Measurements from ENCODE around the gene PUM2. TPM values are rescaled to one million over a fixed set of nuclear protein-coding genes. Genes with fewer than 3 reads are reported as not detected.

Gene PUM2
- total RNA-seq, 1 donor from 2014 or later = 130 TPM

DNA sequence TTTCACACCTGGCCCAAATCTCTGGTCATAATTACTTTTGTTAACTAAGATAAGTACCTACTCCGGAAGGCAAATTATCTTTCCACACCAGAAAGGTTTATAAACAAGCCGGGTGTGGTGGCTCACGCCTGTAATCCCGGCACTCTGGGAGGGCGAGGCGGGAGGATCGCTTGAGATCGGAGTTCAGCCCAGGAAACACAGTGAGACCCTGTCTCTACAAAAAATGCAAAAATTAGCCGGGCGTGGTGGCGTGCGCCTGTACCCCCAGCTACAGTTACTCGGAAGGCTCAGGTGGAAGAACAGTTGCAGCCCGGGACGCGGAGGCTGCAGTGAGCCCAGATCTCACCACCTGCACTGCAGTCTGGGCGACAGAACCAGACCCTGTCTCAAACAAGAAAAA lies 2.1 kb downstream of the PUM2 start:
- Mint-ChIP-seq H3K4me1 (peaks cover 35% of the 10 kb centered on the region), H3K27ac (peak overlapping the region; percentile 66), H3K36me3 (ENCODE audit: low read depth) (peaks cover 31% of the 10 kb centered on the region), H3K27me3 (no peaks in the 10 kb centered on the region), H3K4me3 (no peak overlapping the region), H3K9me3 (no peaks in the 10 kb centered on the region)
- intact Hi-C loops (cut with micrococcal nuclease) = no loop called here
- peak; percentile 63 for DNase-seq

DNA sequence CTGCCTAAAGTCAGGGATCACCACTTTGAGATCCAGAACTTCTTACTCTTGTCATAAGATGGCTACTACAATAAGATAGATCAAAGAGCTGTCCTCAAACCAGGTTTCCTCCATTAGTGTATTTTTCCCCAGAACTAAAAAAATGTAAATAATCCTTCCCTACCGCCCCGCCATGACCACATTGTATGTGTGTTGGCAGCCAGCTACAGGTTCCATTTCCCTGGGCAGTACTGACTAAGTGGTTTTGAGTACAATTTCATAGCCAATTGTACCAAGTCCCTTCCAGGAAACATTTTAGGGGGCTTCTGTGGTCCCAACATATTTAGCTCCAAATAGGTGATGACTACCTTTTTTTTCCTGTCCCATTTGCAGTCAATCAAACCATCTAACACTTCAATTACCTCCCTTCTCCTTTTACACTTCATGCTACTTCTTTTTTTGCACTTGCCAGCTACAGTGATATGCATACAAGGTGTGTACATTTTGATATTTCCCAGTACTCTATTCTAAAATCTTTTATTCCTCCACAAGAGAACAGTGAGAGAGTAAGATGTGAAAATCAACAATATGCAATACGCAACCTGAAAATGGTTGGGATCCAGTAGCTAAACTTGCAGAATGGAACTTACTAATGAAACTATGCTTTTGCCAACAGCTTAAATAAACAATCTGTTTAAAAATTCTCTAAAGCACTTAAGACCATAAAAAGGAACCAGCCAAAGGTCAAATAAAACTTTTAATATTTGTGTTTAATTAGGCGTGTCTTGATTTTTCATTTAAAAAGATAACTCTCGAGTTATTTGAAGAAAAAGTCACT lies 3.9 kb downstream of the PUM2 start:
- H3K27ac Mint-ChIP-seq = no peak overlapping the region
- no peaks in the 10 kb centered on the region for H3K9me3 Mint-ChIP-seq
- peaks cover 38% of the 10 kb centered on the region for H3K4me1 Mint-ChIP-seq
- DNase-seq = no peak
- no peaks in the 10 kb centered on the region for H3K27me3 Mint-ChIP-seq
- intact Hi-C loops (cut with micrococcal nuclease) = no loop called here
- H3K36me3 Mint-ChIP-seq (ENCODE audit: low read depth) = peaks cover 31% of the 10 kb centered on the region
- peak overlapping the region; percentile 28 for H3K4me3 Mint-ChIP-seq

DNA sequence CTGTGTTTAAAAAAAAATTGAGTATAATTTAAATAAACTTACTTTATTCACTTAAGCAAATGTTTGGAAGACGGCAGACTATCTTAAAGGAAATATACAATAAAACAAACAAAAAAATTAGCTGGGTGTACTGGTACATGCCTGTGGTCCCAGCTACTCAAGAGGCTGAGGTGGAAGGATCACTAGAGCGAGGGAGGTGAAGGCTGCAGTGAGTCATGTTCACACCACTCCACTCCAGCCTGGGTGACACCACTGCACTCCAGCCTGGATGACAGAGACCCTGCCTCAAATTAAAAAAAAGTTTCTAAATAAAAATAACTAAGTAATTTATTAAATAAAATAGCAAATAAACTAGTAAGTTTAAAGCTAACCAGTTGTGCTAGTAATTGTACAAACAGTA lies 7.5 kb downstream of the PUM2 start:
- DNase-seq = peak; percentile 41
- H3K9me3 Mint-ChIP-seq = no peaks in the 10 kb centered on the region
- H3K4me3 Mint-ChIP-seq = no peak overlapping the region
- H3K27me3 Mint-ChIP-seq = no peaks in the 10 kb centered on the region
- peaks cover 20% of the 10 kb centered on the region for H3K36me3 Mint-ChIP-seq (ENCODE audit: low read depth)
- peaks cover 39% of the 10 kb centered on the region for H3K4me1 Mint-ChIP-seq
- intact Hi-C loops (cut with micrococcal nuclease) = no loop called here
- H3K27ac Mint-ChIP-seq = no peak overlapping the region

DNA sequence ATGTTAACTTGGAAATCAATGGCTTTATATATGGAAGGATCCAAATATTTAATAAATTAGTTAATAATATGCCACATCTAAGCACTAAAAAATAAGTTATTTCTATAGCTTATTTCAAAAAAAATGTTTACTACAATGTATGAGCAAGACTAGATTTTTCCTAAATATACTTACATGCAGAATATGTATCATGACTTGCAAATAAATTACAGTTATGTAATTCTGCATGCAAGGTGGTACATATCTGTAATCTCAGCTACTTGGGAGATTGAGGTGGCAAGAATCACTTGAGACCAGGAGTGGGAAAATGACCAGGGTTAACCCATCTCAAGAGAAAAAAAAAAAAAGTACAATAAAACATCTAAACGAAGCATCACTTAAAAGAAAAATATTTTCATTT lies 11.6 kb downstream of the PUM2 start:
- H3K27ac Mint-ChIP-seq = no peak overlapping the region
- intact Hi-C loops (cut with micrococcal nuclease) = no loop called here

DNA sequence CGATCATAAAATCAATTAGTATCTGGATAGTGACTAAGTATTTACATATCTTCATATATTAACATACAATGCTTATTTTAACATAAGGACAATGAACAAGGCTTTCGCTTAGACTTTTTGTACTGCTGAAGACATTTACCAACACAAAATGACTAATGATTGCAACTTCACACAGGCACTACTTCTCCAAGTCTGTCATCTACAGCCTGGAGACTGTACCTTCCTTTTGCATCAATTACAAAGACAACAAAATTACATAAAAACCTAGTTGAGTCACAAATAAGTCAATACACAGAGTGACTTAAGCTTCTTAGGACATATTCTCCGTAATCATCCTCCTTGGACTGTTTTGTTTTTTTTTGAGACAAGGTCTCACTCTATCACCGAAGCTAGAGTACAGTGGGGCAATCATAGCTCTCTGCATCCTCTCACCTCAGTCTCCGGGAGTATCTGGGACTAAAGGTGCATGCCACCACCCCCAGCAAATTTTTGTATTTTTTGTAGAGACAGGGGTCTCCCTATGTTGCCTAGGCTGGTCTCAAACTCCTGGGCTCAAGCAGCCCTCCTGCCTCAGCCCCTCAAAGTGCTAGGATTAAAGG lies 15.9 kb downstream of the PUM2 start:
- Mint-ChIP-seq H3K27ac (no peak overlapping the region), H3K27me3 (no peaks in the 10 kb centered on the region), H3K36me3 (ENCODE audit: low read depth) (peaks cover 46% of the 10 kb centered on the region), H3K9me3 (peaks cover 13% of the 10 kb centered on the region), H3K4me1 (peaks cover 23% of the 10 kb centered on the region), H3K4me3 (no peak overlapping the region)
- no peak for DNase-seq
- intact Hi-C loops (cut with micrococcal nuclease) = no loop called here

More for the DNA sequence above, 11.6 kb downstream of the PUM2 start:
- Mint-ChIP-seq H3K4me1 (peaks cover 22% of the 10 kb centered on the region), H3K36me3 (ENCODE audit: low read depth) (peaks cover 16% of the 10 kb centered on the region), H3K27me3 (no peaks in the 10 kb centered on the region), H3K9me3 (no peaks in the 10 kb centered on the region), H3K4me3 (no peak overlapping the region)
- DNase-seq = no peak

DNA sequence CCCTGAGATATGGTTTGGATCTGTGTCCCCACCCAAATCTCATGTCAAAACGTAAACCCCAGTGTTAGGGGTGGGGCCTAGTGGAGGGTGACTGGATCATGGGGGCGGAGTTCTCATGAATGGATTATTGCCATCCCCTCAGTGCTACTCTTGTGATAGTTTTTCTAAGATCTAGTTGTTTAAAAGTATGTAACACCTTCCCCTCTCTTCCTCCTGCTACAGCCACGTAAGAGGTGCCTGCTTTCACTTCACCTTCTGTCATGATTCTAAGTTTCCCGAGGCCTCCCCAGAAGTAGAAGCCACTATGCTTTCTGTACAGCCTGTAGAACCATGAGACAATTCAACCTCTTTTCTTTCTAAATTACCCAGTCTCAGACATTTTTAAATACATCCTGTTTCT lies 16.9 kb downstream of the PUM2 start:
- no peak overlapping the region for H3K4me3 Mint-ChIP-seq
- DNase-seq = no peak
- intact Hi-C loops (cut with micrococcal nuclease) = no loop called here
- no peak overlapping the region for H3K27ac Mint-ChIP-seq
- peaks cover 52% of the 10 kb centered on the region for H3K36me3 Mint-ChIP-seq (ENCODE audit: low read depth)
- peaks cover 13% of the 10 kb centered on the region for H3K9me3 Mint-ChIP-seq
- H3K4me1 Mint-ChIP-seq = peaks cover 24% of the 10 kb centered on the region
- H3K27me3 Mint-ChIP-seq = no peaks in the 10 kb centered on the region

DNA sequence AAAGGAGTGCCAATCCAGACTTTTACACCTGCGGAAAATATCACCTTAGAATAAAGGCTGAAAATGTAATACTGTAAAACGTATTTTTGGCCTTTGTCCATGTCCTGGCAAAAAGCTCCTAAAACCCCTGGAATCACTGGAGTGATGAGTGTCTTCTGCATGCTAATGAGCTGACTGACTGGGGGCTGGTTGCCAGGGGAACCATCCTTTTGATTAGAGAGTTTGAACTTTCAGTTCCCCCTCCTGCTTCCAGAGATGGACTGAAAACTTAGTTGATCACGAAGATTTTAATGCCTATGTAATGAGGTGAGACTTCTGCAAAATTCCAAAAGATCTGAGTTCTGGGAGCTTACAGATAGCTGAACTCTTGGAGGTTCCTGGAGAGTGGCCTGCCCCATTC lies 20.5 kb downstream of the PUM2 start:
- Mint-ChIP-seq H3K9me3 (peaks cover 13% of the 10 kb centered on the region), H3K27ac (no peak overlapping the region), H3K36me3 (ENCODE audit: low read depth) (peaks cover 62% of the 10 kb centered on the region), H3K4me3 (no peak overlapping the region), H3K27me3 (no peaks in the 10 kb centered on the region), H3K4me1 (peaks cover 38% of the 10 kb centered on the region)
- DNase-seq = no peak
- intact Hi-C loops (cut with micrococcal nuclease) = no loop called here

DNA sequence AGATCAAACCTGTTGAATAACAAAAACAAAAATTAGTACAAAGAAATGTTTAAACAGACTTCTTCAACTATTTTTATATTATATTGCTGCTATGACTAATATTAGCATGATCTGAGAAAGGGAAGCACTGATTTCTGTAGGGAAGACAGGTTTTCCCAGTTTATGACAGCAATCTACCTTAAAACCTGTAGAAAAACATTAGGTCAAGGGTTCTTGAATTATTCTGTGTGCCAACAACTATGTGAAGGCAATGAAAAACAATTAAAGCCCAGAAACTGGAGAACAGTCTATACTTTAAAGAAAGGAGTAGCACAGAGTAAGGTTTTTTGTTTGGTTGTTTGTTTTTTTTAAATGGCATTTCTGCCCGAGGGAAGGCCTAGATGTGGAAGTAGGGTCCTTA lies 23.3 kb downstream of the PUM2 start:
- Mint-ChIP-seq H3K4me3 (no peak overlapping the region), H3K27me3 (no peaks in the 10 kb centered on the region), H3K36me3 (ENCODE audit: low read depth) (peaks cover 63% of the 10 kb centered on the region), H3K4me1 (peaks cover 48% of the 10 kb centered on the region), H3K27ac (no peak overlapping the region), H3K9me3 (peaks cover 13% of the 10 kb centered on the region)
- intact Hi-C loops (cut with micrococcal nuclease) = loop anchor here (2.0 kb wide), 1 partner anchor 23 kb away; the partner anchor contains the start of gene PUM2
- DNase-seq = no peak

DNA sequence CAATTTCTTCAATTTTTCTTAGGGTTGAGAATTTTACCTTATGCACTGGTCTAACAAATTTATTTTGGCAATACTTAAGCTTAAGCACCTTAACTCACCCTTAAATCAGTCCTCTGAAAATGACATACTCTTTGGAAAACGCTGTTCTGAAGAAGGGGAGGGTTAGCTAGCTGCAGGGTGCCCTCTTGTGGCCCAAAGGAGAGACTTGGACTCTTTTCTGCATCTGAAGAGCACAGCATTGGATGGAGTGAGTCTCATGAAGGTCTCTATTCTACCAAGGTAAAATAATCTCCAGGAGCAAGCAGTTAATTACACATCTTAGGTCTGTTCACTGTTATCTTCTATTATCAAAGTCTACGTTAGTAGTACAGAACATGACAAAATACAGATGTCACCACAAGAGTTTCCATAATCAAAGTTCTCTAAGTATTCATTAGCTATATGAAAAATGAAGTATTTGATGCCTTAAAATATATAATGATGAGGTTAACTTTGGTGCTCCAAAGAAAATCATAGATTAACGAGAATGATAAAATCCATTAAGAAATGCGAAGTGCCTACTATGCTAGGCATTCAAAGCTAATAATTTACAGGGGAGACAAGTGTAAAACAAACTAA lies 24.4 kb downstream of the PUM2 start:
- H3K27me3 Mint-ChIP-seq = no peaks in the 10 kb centered on the region
- intact Hi-C loops (cut with micrococcal nuclease) = loop anchor here (2.0 kb wide), 1 partner anchor 25 kb away; the partner anchor contains the start of gene PUM2
- peaks cover 54% of the 10 kb centered on the region for H3K4me1 Mint-ChIP-seq
- DNase-seq = peak; percentile 84
- H3K36me3 Mint-ChIP-seq (ENCODE audit: low read depth) = peaks cover 60% of the 10 kb centered on the region
- H3K9me3 Mint-ChIP-seq = peaks cover 7% of the 10 kb centered on the region
- no peak overlapping the region for H3K4me3 Mint-ChIP-seq
- H3K27ac Mint-ChIP-seq = no peak overlapping the region

DNA sequence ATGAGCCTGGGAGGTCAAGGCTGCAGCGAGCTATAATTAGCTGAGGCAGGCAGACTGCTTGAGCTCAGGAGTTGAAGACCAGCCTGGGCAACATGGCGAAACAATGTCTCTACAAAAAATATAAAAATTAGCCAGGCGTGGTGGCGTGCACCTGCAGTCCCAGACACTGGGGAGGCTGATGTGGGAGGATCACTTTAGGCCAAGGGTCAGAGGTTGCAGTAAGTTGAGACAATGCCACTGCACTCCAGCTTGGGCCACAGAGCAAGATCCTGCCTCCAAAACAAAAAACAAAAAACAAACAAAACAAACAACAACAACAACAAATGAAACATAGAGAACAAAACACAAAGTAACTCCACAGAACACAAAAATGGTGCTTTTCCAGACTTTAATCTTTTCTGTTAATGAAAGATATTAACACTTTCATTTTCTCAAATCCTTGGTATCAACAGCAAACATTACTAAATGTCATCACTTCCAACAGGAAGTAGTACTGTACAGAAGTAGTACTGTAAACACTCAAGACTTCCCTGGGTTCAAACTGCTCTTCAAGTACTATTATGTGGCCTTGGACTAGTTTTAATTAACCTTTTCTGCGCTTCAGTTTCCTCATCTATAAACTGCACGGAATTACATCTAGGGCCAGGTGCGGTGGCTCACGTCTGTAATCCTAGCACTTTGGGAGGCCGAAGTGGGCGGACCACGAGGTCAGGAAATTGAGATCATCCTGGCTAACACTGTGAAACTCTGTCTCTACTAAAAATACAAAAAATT lies 27.9 kb downstream of the PUM2 start:
- Mint-ChIP-seq H3K27me3 (no peaks in the 10 kb centered on the region), H3K4me1 (peaks cover 50% of the 10 kb centered on the region), H3K4me3 (no peak overlapping the region), H3K27ac (peak overlapping the region; percentile 63), H3K9me3 (no peaks in the 10 kb centered on the region), H3K36me3 (ENCODE audit: low read depth) (peaks cover 62% of the 10 kb centered on the region)
- intact Hi-C loops (cut with micrococcal nuclease) = no loop called here
- no peak for DNase-seq

DNA sequence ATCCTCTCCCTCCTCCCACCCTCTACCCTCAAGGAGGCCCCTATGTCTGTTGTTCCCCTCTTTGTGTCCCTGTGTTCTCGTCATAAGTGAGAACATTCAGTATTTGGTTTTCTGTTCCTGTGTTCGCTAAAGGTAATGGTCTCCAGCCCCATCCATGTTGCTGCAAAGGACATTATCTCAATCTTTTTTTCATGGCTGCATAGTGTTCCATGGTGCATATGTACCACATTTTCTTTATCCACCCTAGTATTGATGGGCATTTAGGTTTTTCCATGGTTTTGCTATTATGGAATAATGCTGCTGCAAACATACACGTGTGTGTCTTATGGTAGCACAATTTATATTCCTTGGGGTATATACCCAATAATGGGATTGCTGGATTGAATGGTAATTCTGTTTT lies 33.0 kb downstream of the PUM2 start:
- H3K9me3 Mint-ChIP-seq = no peaks in the 10 kb centered on the region
- H3K36me3 Mint-ChIP-seq (ENCODE audit: low read depth) = peaks cover 65% of the 10 kb centered on the region
- intact Hi-C loops (cut with micrococcal nuclease) = no loop called here
- H3K4me3 Mint-ChIP-seq = no peak overlapping the region
- peaks cover 31% of the 10 kb centered on the region for H3K4me1 Mint-ChIP-seq
- H3K27ac Mint-ChIP-seq = peak overlapping the region; percentile 64
- DNase-seq = no peak
- no peaks in the 10 kb centered on the region for H3K27me3 Mint-ChIP-seq

DNA sequence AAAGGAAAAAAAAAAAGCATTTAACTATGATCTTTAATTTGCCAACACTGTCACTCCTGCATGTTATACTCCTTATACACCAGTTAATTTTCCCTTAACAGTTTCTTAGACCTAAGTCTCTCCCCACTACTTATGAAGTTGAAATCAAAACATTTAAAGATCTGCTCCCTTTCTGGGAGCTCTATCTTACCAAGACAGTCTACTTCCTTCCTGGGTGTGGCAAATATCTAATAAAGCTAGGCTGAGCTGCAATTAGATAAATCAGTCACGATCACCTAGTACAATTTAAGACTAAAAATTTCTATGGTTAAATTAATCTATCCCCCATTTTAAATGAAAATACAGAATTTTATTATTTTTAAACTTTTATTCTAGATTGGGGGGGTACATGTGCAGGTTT lies 33.4 kb downstream of the PUM2 start:
- H3K4me1 Mint-ChIP-seq = peaks cover 32% of the 10 kb centered on the region
- intact Hi-C loops (cut with micrococcal nuclease) = no loop called here
- H3K27me3 Mint-ChIP-seq = no peaks in the 10 kb centered on the region
- DNase-seq = no peak
- H3K27ac Mint-ChIP-seq = no peak overlapping the region
- no peaks in the 10 kb centered on the region for H3K9me3 Mint-ChIP-seq
- peaks cover 64% of the 10 kb centered on the region for H3K36me3 Mint-ChIP-seq (ENCODE audit: low read depth)
- H3K4me3 Mint-ChIP-seq = no peak overlapping the region

DNA sequence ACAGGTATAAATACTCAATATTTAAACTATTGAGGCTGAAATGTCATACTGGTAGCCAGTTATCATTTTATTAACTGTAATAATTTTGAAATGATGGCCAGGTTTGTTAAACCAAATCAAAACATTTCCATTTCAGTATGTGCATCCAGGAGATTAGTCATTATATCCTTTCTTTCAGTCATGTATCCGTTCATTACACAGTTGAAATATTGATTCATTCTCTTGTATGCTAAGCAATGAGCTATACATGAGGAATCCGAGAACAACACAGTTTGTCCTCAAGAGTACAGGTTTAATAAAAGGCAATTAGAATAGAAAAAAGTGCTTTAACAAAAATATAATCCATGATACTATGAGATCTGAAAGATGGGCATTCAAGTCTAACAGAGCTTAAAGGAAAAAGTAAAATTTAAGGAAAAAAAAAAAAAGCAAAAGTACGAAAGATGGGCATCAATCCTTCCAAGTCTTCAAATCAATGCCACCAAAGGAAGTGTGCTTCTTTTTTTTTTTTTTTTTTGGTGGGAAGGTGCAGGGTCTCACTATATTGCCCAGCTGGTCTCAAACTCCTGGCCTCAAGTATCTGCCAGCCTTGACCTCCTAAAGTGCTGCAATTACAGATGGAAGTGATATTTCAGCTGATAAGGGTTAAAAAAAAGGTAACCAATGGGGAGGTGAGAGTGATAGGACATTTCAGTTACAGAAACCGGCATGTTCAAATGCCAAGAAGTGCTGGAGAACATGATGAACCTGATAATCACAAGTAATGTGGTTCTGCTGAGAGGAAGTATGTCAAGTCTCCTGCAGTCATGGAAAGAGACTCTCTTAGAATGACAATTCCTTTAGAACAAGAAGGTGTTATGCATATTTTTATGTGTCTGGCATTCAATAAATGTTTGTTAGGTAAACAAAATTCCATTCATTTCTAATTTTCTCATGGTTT lies 35.8 kb downstream of the PUM2 start:
- Mint-ChIP-seq H3K27ac (peak overlapping the region; percentile 40), H3K36me3 (ENCODE audit: low read depth) (peaks cover 55% of the 10 kb centered on the region), H3K9me3 (no peaks in the 10 kb centered on the region), H3K4me3 (no peak overlapping the region), H3K4me1 (peaks cover 24% of the 10 kb centered on the region), H3K27me3 (no peaks in the 10 kb centered on the region)
- intact Hi-C loops (cut with micrococcal nuclease) = loop anchor here (5.0 kb wide), 1 partner anchor 37 kb away; the partner anchor contains the start of gene PUM2
- DNase-seq = no peak

Measured in activated CD4-positive, alpha-beta T cell treated with anti-CD3 and anti-CD28 coated beads, Interleukin-2, amount 10 ng/mL, durations not matched to agents 24 days and 14 days (primary cell).